A673 (cell line): ENCODE data around the gene HAS3. TPM values are rescaled to one million over a fixed set of nuclear protein-coding genes. Genes with fewer than 3 reads are reported as not detected.
"Not testable (repeated sequence)": the region's sequence is repeated elsewhere in the genome, so short reads cannot be mapped to it uniquely, and the experiment has no call there.

ENCODE experiments used
- BruUV-seq: library from RNA; stranded (reverse); fragments of 400-500 nt; replicated peaks from 2 replicates; lab custom pipeline; 2021; lab: Mats Ljungman, UMichigan
- CTCF ChIA-PET: fragments of 300-600 bp; sonication (Branson Sonifier 250); formaldehyde crosslinking; loops from one replicate; lab custom pipeline; 2022; ENCODE audit warnings: antibody characterized with exemption; lab: Charles Lee
- POLR2A ChIA-PET: fragments of 300-600 bp; sonication (Branson Sonifier 250); formaldehyde crosslinking; loops from one replicate; lab custom pipeline; 2022; ENCODE audit warnings: antibody characterized with exemption; ENCODE audit not compliant: low non-redundant PET; lab: Charles Lee
- DNase-seq: peaks from one replicate; pipeline ENCODE4 v3.0.0-alpha.2; 2015; ENCODE audit warnings: low spot score
- H3K27ac ChIP-seq: fragments of 200-600 bp; sonication (generic); 2 replicates; pipeline ENCODE4 v1.5.1; 2016; ENCODE audit warnings: mixed run types, low read depth, mild to moderate bottlenecking, mixed read lengths, antibody characterized with exemption, low read length; ENCODE audit not compliant: poor library complexity, severe bottlenecking
- H3K27me3 ChIP-seq: fragments of 200-600 bp; sonication (generic); replicated peaks from 2 replicates; pipeline ENCODE4 v1.6.1; 2017; ENCODE audit warnings: mixed run types, low read depth, mild to moderate bottlenecking, mixed read lengths, antibody characterized with exemption, low read length; ENCODE audit not compliant: insufficient read depth, poor library complexity
- H3K36me3 ChIP-seq: fragments of 200-600 bp; sonication (generic); 2 replicates; pipeline ENCODE4 v1.6.1; 2016; ENCODE audit warnings: mixed run types, mild to moderate bottlenecking, mixed read lengths, antibody characterized with exemption, low read length; ENCODE audit not compliant: insufficient read depth, poor library complexity, severe bottlenecking
- H3K4me1 ChIP-seq: fragments of 200-600 bp; sonication (generic); 2 replicates; pipeline ENCODE4 v1.6.1; 2017; ENCODE audit warnings: mixed run types, mild to moderate bottlenecking, mixed read lengths, antibody characterized with exemption, low read length; ENCODE audit not compliant: insufficient read depth, poor library complexity, severe bottlenecking
- H3K4me3 ChIP-seq: fragments of 200-600 bp; sonication (generic); 2 replicates; pipeline ENCODE4 v1.5.1; 2016; ENCODE audit warnings: low read depth, mixed run types, mild to moderate bottlenecking, mixed read lengths, low read length; ENCODE audit not compliant: poor library complexity, severe bottlenecking
- H3K9me3 ChIP-seq: fragments of 200-600 bp; sonication (generic); 2 replicates; pipeline ENCODE4 v1.6.1; 2016; ENCODE audit warnings: mixed run types, low read depth, mild to moderate bottlenecking, mixed read lengths, antibody characterized with exemption, low read length; ENCODE audit not compliant: poor library complexity, severe bottlenecking
- EZH2 ChIP-seq: fragments of 200-600 bp; sonication (generic); IDR thresholded peaks from 2 replicates; pipeline ENCODE4 v1.6.1; 2017; ENCODE audit warnings: borderline replicate concordance, low read depth, mild to moderate bottlenecking, mixed read lengths, antibody characterized with exemption, low read length; ENCODE audit not compliant: poor library complexity, severe bottlenecking
- intact Hi-C: fragments of 100-400 bp; cut with micrococcal nuclease; formaldehyde crosslinking; loops from one replicate; pipeline ENCODE4 v1.10.0; 2022; ENCODE audit not compliant: unreplicated experiment
- total RNA-seq: library from RNA; stranded (reverse); gene quantifications from 2 replicates; pipeline ENCODE4 v1.2.3, GENCODE V29; 2021
- TF ChIP-seq, protein P1 (sequence below): fragments of 300-800, 200-600 bp; sonication (generic); conservative IDR thresholded peaks from 2 replicates; pipeline ENCODE4 v1.5.1; 2017; ENCODE audit warnings: low read depth, mild to moderate bottlenecking, antibody characterized with exemption, low read length, moderate library complexity, mixed read lengths

HAS3 gene
- total RNA-seq, 1 experiment from 2014 or later = 0.49 TPM

DNA sequence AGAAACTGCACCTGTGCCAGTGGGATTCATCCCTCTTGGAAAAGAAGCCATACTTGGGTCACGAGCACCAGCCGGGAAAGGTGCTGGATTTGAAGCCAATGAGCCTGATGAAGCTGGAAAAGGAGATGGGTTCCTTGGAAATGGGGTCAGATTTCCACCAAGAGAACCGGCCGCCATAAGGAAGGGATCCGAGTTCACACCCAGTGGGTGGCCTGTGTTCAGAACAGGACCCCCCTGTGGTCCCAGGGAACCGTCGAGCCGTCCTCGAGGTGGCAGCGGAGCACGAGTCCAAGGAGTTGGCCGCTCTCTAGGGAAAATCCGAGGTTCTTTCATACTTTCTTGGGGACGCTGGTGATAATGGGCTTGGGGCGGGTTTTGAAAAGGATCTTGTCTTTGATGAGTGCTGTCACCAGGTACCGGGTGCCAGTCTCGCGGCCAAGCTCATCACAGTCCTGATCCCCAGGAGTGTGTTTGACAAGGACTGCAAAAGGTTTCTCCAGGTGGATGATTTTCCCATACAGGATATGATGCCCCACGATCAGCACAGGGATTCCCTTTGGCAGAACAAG lies 14.7 kb downstream of the HAS3 start:
- TF ChIP-seq, protein P1, sequence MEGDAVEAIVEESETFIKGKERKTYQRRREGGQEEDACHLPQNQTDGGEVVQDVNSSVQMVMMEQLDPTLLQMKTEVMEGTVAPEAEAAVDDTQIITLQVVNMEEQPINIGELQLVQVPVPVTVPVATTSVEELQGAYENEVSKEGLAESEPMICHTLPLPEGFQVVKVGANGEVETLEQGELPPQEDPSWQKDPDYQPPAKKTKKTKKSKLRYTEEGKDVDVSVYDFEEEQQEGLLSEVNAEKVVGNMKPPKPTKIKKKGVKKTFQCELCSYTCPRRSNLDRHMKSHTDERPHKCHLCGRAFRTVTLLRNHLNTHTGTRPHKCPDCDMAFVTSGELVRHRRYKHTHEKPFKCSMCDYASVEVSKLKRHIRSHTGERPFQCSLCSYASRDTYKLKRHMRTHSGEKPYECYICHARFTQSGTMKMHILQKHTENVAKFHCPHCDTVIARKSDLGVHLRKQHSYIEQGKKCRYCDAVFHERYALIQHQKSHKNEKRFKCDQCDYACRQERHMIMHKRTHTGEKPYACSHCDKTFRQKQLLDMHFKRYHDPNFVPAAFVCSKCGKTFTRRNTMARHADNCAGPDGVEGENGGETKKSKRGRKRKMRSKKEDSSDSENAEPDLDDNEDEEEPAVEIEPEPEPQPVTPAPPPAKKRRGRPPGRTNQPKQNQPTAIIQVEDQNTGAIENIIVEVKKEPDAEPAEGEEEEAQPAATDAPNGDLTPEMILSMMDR = no peak
- no peak for TF ChIP-seq EZH2
- intact Hi-C loops = no loop called here
- H3K27ac ChIP-seq = no peak overlapping the region
- no peaks in the 10 kb centered on the region for H3K4me1 ChIP-seq
- no TSS peak for BruUV-seq
- ChIA-PET POLR2A (no interaction called here), CTCF (no interaction called here)
- H3K4me3 ChIP-seq = no peak overlapping the region
- H3K9me3 ChIP-seq = no peaks in the 10 kb centered on the region
- peaks cover 45% of the 10 kb centered on the region for H3K36me3 ChIP-seq
- no peaks in the 10 kb centered on the region for H3K27me3 ChIP-seq
- DNase-seq = no peak

DNA sequence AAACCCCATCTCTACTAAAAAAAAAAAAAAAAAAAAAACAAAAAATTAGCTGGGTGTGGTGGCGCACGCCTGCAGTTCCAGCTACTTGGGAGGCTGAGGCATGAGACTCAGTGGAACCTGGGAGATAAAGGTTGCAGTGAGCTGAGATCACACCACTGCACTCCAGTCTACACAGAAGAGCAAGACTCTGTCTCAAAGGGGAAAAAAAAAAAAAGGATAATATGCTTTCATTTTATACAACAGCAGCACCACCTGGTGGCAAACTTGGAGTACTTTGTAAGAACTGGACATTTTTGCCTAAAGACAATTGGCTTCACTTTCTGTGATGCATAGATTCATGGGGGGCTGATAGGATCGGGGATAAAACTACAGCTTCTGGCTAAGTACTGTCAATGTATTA lies 18.5 kb downstream of the HAS3 start:
- no peak for TF ChIP-seq EZH2
- TF ChIP-seq, protein P1 = peak; percentile 78
- POLR2A ChIA-PET = interaction anchor here (0.7 kb wide), 1 partner anchor 17 kb away, joined by 10 read pairs; no protein-coding TSS in a partner anchor
- DNase-seq = peak; percentile 88
- intact Hi-C loops = loop anchor here (1.0 to 2.0 kb wide), 4 partner anchors 221 to 595 kb away; no protein-coding TSS in a partner anchor
- Histone ChIP-seq H3K27me3 (no peaks in the 10 kb centered on the region), H3K4me1 (no peaks in the 10 kb centered on the region), H3K36me3 (peaks cover 23% of the 10 kb centered on the region), H3K4me3 (no peak overlapping the region), H3K9me3 (no peaks in the 10 kb centered on the region), H3K27ac (no peak overlapping the region)
- no TSS peak for BruUV-seq
- CTCF ChIA-PET = interaction anchor here (0.6 to 1.8 kb wide), 5 partner anchors 11 to 397 kb away, joined by 3 to 10 read pairs (median 5); partner anchors contain the start of gene HAS3

DNA sequence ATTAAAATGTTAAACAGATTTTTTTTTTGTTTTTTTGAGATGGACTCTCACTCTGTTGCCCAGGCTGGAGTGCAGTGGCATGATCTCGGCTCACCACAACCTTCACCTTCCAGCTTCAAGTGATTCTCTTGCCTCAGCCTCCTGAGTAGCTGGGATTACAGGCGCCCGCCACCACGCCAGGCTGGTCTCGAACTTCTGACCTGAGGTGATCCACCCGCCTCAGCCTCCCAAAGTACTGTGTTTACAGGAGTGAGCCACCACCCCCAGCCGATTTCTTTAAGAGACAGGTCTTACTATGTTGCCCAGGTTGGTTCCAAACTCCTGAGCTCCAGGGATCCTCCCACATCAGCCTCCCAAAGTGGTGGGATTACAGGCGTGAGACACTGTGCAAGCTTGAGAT lies 19.0 kb downstream of the HAS3 start:
- H3K27me3 ChIP-seq, DNase-seq, H3K9me3 ChIP-seq, H3K27ac ChIP-seq, H3K4me1 ChIP-seq, BruUV-seq, H3K4me3 ChIP-seq: not testable (repeated sequence)
- ChIA-PET CTCF (interaction anchor here (0.7 to 1.8 kb wide), 5 partner anchors 12 to 397 kb away, joined by 3 to 10 read pairs (median 5); no protein-coding TSS in a partner anchor), POLR2A (interaction anchor here (0.7 kb wide), 1 partner anchor 17 kb away, joined by 10 read pairs; no protein-coding TSS in a partner anchor)
- peaks cover 20% of the 10 kb centered on the region for H3K36me3 ChIP-seq
- intact Hi-C loops = loop anchor here (1.0 to 2.0 kb wide), 4 partner anchors 222 to 596 kb away; no protein-coding TSS in a partner anchor

DNA sequence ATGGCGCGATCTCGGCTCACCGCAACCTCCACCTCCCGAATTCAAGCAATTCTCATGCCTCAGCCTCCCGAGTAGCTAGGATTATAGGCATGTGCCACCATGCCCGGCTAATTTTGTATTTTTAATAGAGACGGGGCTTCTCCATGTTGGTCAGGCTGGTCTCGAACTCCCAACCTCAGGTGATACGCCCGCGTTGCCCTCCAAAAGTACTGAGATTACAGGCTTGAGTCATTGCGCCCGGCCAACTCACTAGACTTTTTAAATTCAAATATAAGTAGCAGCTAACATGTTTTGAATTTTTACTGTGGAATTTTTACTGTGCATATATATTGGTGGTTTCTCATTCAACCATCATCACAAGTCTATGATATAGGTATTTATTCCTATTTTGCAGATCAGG lies 19.5 kb downstream of the HAS3 start:
- H3K9me3 ChIP-seq, DNase-seq, H3K4me3 ChIP-seq, H3K4me1 ChIP-seq, BruUV-seq, H3K27ac ChIP-seq, H3K27me3 ChIP-seq: not testable (repeated sequence)
- ChIA-PET POLR2A (interaction anchor here (0.6 kb wide), 1 partner anchor 17 kb away, joined by 3 read pairs; no protein-coding TSS in a partner anchor), CTCF (interaction anchor here (0.6 to 1.7 kb wide), 4 partner anchors 84 to 281 kb away, joined by 3 to 9 read pairs (median 4); no protein-coding TSS in a partner anchor)
- H3K36me3 ChIP-seq = peaks cover 20% of the 10 kb centered on the region
- intact Hi-C loops = loop anchor here (1.0 to 2.0 kb wide), 4 partner anchors 222 to 596 kb away; no protein-coding TSS in a partner anchor
